ENCODE measurements around the gene FXYD3.

GRCh38 chr19:35128398-35129057 is 12.9 kb downstream of the FXYD3 start:
- TF ChIP-seq CTCF (IDR thresholded peaks at IDR 0.05) (no peak), EP300 (IDR thresholded peaks at IDR 0.05) (no peak)
